GM19035 (cell line): Measurements from ENCODE around the gene CDKAL1.
A peak's percentile ranks its signal among the peaks of the same experiment; 100 is the strongest.

ENCODE experiments used
- ATAC-seq: cut with Tn5 transposase; IDR thresholded peaks from one replicate; pipeline ENCODE4 v1.9.1; 2021; ENCODE audit not compliant: unreplicated experiment

Gene CDKAL1

DNA sequence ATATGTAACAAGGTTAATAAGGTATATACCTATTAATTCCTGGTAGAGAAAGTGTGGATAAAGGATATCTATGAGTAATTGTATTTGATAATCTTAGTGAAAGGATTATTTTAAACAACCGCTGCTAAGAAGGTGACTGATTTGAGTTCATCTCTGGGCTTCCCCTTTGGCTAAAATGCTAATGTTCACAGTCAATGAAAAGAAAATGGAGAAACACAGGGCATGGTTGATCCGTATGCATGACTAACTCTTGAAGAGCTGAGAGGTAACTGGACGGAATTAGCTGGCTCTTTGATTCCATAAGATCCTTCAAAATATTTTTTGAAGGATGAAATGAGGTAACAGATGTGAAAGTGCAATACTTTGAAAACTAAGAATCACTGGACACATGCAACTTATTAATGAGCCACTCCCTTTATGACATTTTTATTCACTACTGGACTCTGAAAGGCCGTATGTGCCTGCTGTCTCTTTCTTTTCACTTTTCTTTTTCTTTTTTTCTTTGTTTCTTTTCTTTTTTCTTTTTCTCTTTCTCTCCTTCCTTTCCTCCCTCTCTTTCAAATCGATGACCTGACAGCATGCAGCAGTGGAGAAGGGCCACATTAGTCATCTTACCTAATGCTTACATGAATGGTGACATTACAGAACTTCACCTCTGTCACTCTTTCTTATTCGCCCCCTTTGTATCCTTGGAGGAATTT is 464.6 kb downstream of the CDKAL1 start:
- no peak for ATAC-seq

DNA sequence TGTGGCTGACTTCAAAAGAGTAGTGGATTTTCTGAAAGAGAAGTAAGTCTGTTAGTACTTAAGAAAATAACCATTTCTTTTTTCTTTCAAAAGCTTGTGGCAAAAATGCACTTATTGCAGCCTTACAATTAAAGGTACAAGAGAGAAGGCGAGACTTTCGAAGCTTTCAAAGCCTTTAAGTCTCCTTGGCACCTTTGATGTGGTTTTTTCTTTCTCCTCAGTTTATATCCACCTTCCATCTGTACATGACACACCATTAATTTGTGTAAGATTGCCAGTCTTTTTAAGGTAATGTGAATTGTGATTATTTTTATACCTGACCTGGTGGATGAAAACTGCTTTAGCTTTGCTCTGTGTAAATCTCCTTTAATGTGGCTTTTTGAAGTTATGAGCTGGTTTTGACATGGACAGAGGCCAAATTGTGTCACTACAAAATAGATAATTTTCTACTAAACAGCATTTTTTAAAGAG is 466.1 kb downstream of the CDKAL1 start:
- ATAC-seq = no peak

DNA sequence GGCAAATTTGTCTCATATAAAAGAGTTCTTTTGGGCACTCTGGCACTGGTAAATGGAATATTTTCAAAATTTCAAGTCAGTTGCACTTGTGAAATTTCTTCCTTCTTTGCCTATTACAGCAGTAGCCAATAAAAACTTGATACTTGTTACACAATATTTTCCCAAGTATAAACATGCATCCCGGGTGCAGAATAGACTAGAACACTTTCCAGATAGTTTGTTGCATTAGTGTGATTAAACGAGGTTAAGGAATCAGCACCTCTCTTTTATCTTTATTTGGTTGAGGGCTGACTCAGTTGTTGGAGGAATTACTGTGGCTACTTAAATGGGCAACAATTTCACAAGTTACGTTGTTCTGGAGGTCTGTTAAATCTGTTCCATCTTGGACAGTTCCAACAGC is 467.5 kb downstream of the CDKAL1 start:
- ATAC-seq = no peak

DNA sequence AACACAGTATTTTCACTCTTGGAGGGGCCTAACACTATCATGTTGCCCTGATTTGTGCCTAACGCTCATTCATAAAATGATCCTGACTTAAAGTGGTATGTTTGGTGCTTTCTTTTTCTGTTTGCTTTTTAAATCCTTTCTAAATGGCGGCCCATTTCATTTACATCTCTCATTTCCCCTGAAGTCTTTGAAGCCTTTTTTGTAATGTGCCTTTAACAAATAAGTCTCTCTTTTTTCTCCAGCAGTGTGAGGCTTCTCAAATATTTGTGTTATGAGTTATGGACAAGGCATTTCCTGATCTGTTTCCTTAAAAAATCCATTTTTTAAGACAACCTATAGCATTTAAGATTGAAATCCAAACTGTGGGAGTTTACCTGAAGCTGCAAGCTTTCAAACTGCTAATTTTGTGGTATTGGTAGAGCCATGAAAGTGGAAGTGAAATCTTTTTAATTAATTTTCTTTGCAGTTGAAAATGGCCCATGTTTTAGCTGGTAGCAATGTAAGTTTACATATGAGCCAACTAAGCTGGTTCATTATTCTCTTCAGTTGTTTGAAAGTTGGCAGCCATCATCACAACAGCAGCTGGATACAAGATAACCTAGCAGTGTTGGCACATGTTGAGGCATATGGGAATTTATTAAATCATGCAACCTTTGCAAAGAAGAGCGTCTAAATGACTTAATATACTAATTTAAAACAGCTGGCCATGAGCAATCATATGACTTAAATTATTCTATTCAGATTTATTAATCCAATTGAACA is 469.7 kb downstream of the CDKAL1 start:
- ATAC-seq = peak; percentile 87

DNA sequence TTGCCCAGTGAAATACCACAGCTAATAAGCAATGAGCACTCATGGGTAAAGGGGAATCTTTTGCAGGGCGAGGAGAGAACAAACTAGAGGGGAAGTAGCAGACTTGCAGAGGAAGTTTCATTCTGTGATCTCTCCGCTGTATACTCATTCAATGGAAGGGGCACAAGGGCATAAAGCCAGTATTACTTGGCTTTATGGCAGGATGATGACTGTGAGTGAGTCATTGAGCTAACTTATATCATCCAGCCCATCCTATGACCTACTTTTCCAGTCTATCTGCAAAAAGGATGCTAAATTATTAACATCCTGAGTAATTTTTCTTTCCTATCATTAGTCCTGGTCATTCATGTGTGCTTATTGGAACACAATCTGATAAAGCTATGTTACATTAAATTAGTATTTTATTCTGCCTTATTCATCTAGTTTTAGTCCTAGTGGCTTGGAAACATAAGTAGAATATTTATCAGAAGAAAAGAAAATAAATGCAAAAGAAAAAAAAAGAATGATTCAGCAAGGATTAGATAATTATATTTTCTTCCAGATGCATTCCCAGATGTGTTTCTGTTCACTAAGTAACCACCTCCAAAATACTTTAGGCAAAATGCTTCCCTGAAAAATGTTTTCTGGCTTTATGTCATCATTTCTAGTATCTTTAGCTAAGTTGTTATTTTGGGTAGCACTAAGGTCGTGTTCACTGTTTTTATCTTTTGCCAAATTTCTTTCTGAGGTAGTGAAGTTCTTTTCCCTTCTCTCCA is 471.7 kb downstream of the CDKAL1 start:
- ATAC-seq = no peak

DNA sequence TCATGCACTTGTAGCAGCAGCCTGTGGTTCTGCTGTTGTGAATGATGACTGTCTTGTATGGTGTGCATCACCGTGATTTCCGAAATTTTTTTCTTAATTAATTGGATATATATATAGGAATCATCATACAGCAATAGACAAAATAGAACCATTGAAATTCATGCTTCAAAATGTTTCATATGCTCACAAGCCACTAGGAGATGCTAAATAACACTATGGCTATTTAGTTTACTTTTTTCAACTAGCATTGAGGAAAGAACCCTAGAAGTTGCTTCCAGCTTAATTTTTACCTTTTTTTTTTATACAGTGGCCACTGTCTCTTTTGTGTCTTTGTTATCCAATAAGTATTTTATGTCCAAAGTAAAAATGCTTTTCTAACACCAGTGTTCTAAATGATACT is 485.4 kb downstream of the CDKAL1 start:
- ATAC-seq = no peak

DNA sequence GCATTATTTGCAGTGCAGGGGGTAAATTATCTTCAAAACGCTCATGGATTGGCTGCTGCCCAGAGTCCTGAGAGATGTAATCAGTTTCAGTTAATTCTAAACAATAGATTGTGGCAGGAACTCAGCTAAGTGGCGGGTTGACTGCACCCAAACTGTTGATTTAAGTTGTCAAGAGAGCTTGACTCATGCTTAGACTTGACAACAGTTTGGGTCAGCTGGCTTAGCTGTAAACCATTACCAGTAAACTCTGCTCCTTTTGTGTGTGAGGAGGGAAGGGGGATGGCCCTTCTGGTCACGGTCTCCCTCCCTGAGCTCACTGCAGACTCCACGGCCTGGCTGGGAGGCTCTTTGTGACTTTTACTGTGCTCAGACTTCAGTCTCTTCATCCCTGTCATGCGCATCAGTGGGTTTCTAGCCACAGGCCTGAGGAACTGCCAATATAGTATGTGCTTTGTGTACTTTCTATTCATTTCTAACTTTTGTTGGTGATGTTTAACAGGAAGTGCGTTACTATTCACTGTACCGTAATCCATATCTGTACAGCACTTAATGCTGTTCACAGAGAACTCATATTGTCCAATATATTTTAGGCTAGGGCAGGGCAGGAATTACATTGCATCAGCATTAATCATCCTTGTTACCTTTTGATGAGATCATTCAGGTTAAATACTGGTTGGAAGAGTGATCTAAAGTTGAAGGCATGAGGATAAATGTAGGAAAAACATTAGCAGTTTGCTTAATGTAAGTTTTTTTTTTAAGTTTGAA is 488.3 kb downstream of the CDKAL1 start:
- peak; percentile 90 for ATAC-seq

DNA sequence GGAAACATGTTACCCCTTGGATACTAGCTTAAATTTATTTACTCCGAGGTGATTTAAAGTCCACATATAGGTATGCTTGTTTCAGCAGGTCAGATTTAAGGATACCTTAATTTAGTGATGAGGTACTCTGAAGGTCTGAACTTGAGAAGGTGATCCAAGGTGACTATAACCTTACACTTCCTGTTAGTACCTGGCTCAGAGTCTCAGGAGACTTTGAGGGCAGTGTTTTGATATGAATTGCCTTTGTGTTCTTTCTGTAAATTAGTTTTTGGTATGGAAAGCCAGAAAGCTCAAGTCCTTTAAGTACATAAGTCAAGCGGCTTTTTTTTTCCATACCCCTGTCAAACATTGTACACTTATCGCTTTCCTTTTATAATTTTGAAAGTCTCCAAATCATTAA is 489.0 kb downstream of the CDKAL1 start:
- ATAC-seq = no peak

DNA sequence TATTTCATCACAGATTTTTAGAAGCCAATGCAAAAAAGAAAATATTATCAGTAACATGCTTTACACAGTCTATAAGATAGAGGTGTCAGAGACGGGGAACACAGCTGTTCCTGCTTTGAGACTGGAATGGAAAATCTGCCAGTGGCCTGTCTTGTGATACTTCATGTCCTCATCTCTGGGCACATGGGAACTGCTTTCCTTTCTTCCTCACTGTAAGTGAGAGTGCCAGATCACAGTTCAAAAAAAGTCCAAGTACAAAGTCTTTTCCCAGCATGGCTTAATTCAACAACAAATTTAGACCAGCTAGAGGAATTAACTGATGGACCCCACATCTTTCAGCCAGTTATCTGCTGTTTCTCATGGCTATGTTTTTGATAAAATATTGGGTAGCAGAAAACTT is 490.4 kb downstream of the CDKAL1 start:
- no peak for ATAC-seq

DNA sequence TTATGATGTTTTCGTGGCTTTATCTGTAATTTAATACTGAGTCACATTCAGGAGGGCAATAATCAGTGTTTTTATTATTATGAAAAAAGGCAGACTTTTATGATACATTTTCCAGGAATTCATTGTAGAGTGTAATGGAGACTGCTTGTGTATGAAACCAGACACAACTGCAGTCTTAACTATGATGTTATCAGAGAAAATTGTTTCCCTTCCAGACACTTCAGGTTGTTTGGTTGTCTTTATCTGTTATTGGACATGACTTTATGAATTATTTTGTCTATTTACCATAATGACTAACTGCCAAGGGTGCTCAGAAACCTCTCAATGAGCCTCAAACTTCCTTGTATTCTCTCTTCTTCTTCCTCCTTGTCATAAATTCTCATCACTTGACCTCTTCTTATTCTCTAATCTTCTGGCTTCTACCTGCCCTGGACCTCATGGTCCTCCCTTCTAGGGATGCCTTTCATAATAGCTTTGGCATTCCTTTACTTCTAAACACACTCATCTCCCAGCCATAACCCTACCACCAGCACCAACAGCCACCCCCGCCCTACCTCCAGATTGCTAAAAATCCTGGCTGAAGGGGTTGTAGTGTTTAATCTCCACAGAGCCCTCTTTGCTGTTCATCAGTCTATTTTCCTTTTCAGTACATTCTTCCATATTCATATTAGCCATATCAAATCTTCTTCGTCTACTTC is 492.5 kb downstream of the CDKAL1 start:
- ATAC-seq = no peak

DNA sequence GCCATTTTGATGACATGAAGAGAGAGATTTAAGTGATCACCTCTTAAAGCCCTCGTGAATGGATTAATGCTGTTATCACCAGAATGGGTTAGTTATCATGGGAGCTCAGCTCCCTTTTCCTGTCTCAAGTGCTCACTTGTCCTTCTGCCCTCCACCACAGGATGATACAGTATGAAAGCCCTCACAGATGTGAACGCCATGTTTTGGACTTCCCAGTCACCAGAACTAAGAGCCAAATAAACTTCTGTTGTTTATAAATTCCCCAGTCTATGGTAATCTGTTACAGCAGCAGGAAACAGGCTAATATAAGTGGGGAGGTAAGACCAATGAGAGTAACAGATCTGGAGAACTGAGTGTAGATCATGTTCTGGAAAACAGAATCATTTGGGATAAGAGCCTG is 493.2 kb downstream of the CDKAL1 start:
- ATAC-seq = no peak

DNA sequence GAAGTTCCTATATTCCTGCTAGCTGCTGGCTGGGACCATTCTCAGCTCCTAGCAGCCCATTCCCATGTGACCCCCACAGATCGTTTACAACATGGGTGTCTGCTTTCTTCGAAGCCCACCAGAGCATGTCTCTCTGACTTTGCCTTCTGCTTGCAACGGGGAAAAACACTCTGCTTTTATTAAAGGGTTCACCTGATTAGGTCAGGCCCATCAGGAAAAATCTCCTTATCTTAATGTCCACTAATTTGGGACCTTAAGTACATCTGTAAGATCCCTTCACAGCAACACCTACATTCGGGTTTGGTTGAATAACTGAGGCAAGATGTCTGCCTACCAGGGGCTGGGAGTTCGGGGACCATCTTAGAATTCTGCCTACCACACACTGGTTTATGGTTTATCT is 496.9 kb downstream of the CDKAL1 start:
- no peak for ATAC-seq

DNA sequence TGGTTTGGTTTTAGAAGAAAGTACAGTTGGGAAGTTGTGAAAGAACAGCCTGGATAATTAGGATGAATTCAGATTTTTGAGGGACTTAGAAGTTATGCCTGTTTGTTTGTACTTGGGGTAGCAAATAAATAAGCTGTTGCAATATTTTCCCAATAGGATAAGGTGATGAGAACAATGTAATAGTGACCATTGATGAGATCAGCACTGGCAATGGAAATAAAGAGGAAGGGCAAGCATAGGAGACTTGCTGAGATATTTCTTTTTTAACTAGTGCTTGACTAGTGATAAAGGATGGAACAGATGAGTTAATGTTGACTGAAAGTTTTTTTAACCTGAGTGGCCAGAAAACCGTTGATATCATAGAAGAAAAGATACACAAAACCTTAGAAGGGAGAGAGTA is 498.8 kb downstream of the CDKAL1 start:
- ATAC-seq = no peak

DNA sequence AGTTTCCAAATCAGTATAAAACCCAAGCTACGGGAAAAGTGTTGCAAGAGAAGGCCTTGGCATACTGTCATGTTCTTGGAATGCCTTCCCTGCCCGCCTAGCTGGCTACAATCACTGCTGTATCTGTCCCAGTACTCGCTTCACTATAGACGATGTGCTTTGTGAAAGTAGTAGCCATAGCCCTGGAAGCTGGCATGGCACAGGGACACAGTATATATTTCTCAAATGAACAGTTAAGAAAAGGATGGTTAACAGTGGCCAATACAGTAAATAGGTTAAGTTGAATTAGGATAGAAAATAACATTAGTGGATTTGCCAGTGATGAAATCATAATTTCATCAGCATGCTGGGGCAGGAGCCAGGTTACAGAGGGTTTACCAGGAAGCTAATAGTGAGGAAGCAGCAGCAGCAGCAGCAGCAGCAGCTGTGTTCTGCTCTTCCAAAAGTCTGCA is 499.3 kb downstream of the CDKAL1 start:
- no peak for ATAC-seq

DNA sequence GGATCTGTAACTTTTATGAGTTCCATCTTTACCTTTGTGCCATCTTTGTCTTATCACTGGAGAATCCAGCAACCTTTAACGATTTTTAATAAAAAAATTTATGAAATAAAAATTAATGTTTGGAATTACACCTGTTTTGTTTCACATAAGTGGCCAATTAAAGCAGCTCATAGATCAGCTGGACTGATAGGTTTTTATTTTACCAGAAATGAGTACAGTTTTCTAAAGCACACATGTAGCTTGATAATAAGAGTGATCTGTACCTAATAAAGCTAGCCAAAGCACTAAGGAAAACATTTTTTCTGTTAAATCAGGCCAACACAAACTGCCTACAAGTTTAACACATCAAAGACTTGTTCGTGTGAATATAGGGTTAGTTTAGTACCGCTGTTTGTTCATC is 500.1 kb downstream of the CDKAL1 start:
- no peak for ATAC-seq

DNA sequence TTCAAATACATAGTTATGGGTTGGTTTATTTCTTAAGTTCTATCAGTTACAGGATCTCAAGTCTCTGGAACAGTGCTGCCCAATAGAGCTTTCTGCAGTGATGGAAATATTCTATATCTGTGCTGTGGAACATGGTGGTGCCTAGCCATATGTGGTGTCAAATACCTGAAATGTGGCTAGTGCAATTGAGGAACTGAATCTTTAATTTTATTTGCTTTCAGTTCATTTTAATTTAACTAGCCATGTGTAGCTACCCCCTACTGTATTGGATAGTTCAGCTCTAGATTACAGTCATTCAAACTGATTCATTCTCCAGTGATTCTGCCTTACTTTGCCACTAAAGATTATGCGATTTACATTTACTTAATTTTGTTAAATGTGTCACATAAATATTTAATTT is 503.2 kb downstream of the CDKAL1 start:
- peak; percentile 70 for ATAC-seq

DNA sequence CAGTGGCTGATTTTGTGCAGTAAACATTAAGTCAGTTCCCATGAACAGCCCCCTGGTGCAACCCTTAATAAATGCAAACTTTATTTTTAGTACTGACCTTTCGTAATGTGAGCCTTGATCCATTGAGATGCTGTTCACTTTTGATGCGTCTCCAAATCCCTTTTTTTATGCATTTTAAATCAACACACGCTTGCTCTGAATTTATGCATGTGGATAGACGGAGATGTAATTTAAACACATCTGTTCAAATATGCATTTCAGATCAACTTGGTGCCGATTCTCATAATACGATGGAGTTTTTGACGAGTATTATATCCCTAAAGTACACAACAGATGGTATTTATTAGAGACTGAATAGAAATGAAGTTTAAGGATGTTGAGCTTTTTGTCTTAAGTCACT is 505.7 kb downstream of the CDKAL1 start:
- ATAC-seq = no peak

DNA sequence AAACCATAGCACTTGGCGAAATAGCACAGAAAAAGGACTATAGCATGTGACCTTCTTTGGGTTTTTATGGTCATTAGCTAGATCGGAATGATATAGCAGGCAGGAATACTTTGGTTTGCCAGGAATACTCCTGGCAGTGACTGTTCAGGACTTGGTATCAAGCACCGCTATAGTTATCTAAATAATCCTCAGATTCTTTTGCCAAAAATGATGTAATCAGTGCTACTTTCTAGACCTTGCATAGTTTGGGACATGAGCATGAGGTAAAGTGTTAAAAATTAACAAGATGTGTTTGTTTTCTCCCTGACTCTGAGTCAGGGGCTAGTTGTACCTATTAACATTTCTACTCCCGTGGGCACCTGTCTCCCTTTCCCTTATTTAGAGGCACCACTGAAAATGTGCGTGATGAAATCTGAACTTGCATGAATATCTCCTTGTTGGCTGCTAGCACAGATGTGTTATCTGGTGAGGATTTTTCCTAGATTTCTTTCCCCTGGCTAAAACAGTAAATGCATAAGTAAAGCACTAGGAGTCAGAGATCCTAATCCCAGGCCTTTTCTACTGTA is 511.0 kb downstream of the CDKAL1 start:
- ATAC-seq = no peak

DNA sequence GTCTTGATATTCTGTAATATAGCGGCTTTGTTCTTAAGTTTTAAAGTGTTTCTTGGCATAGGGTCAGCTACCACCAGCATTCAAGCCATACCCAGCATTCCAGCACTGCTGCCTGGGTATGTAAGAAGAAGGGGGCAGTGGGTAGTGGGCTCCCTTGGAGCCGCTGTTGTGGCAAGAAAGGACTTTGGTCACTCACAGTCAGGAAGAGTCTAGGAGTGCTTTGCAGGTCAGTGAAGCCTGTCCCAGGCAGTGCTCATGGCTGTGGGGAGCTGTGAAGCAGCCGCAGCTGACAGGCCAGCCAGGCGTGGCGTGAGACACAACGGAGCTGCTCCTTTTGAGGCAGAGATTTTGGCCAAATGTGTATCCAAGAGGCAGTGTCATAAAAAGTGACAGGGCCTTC is 512.0 kb downstream of the CDKAL1 start:
- no peak for ATAC-seq

DNA sequence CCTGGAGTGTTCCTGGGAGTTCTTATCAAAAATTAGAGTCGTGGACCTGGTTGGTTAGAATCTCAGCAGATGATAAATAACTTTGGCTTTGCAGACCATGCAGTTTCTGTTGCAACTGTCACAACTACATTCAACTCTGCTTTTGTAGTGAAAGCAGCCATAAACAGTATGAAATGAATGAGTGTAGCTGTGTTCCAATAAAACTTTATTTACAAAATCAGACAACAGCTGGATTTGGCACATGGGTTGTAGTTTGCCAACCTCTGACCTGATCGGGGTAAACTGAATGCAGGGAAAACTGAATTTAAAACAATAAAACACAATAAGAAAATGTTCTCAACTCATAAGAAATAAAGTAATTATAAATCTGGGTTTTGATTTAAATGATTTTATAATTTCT is 513.8 kb downstream of the CDKAL1 start:
- ATAC-seq = no peak
